K562 treated with DMSO at 1 percent for 12 hours (cell line): ENCODE results near the gene CLDN34. TPM values are rescaled to one million over a fixed set of nuclear protein-coding genes. Genes with fewer than 3 reads are reported as not detected.

Experiments used
- total RNA-seq: library from RNA; unstranded; fragments of 300-600 nt; gene quantifications from 2 replicates; pipeline ENCODE4 v1.2.3, GENCODE V29; 2022; ENCODE audit not compliant: insufficient read depth

Gene CLDN34
- not detected in 2 replicates for total RNA-seq

GRCh38 chrX:9966775-9967408 lies at the start of gene CLDN34:
CLDN34 (plus strand) TSS chrX:9967358; CDS start chrX:9967358, 0 bp downstream.

Other genes with a start within 250 kb of the CLDN34 start
- not detected in 2 replicates for gene GPR143, start 201.5 kb upstream of the CLDN34 start, total RNA-seq
- not detected in 2 replicates for gene SHROOM2, start 180.9 kb upstream of the CLDN34 start, total RNA-seq
- not detected in 2 replicates for gene CLCN4, start 189.6 kb downstream of the CLDN34 start, total RNA-seq